H7 (cell line): ENCODE data around the gene TRMT1. TPM values are rescaled to one million over a fixed set of nuclear protein-coding genes. Genes with fewer than 3 reads are reported as not detected.

Experiments used
- DNase-seq: peaks from one replicate; pipeline ENCODE4 v3.0.0; 2012
- H3K27me3 ChIP-seq: 2 replicates; pipeline ENCODE4 v1.6.0; 2011; ENCODE audit warnings: mild to moderate bottlenecking, low read length; ENCODE audit not compliant: control insufficient read depth, insufficient read depth
- H3K36me3 ChIP-seq: replicated peaks from 2 replicates; pipeline ENCODE4 v1.5.1; 2011; ENCODE audit warnings: low read length; ENCODE audit not compliant: control insufficient read depth, insufficient read depth
- H3K4me3 ChIP-seq: 2 replicates; pipeline ENCODE4 v1.5.1; 2011; ENCODE audit warnings: low read depth, mild to moderate bottlenecking, control low read depth, low read length, moderate library complexity; ENCODE audit not compliant: insufficient read depth
- total RNA-seq: library from RNA; depleted of rRNA; stranded (reverse); fragments of >200 nt; shearing (Covaris generic); gene quantifications from 2 replicates; pipeline ENCODE4 v1.2.3, GENCODE V29; 2014

TRMT1 gene
- total RNA-seq, 1 experiment from 2014 or later = 89.1 TPM

- no peak for DNase-seq
- H3K4me3 ChIP-seq = no peak overlapping the region
- peaks cover 3% of the 10 kb centered on the region for H3K27me3 ChIP-seq
- no peaks in the 10 kb centered on the region for H3K36me3 ChIP-seq
Observed at GRCh38 chr19:13072188-13072908, 44.2 kb downstream of the TRMT1 start.

- DNase-seq = no peak
- Histone ChIP-seq H3K27me3 (peaks cover 3% of the 10 kb centered on the region), H3K36me3 (no peaks in the 10 kb centered on the region), H3K4me3 (no peak overlapping the region)
Observed at GRCh38 chr19:13071444-13072187, 44.9 kb downstream of the TRMT1 start.

GRCh38 chr19:13070425-13071140 is 46.0 kb downstream of the TRMT1 start:
- Histone ChIP-seq H3K27me3 (peaks cover 5% of the 10 kb centered on the region), H3K4me3 (no peak overlapping the region), H3K36me3 (no peaks in the 10 kb centered on the region)
- no peak for DNase-seq

GRCh38 chr19:13069415-13070359 is 46.9 kb downstream of the TRMT1 start:
- Histone ChIP-seq H3K27me3 (peaks cover 2% of the 10 kb centered on the region; the same call in 1 of the 2 replicates), H3K4me3 (no peak overlapping the region), H3K36me3 (no peaks in the 10 kb centered on the region)
- no peak for DNase-seq

GRCh38 chr19:13068085-13068846 is 48.3 kb downstream of the TRMT1 start:
- no peak overlapping the region for H3K4me3 ChIP-seq
- no peaks in the 10 kb centered on the region for H3K36me3 ChIP-seq
- DNase-seq = peak; percentile 40
- peaks cover 4% of the 10 kb centered on the region for H3K27me3 ChIP-seq

- Histone ChIP-seq H3K36me3 (no peaks in the 10 kb centered on the region), H3K27me3 (peaks cover 13% of the 10 kb centered on the region), H3K4me3 (no peak overlapping the region)
- DNase-seq = no peak
Observed at GRCh38 chr19:13066933-13067807, 49.4 kb downstream of the TRMT1 start.

GRCh38 chr19:13066226-13066625 is 50.3 kb downstream of the TRMT1 start:
- no peak for DNase-seq
- Histone ChIP-seq H3K4me3 (no peak overlapping the region), H3K36me3 (no peaks in the 10 kb centered on the region), H3K27me3 (peaks cover 21% of the 10 kb centered on the region)

- DNase-seq = no peak
- Histone ChIP-seq H3K27me3 (peaks cover 39% of the 10 kb centered on the region), H3K36me3 (no peaks in the 10 kb centered on the region), H3K4me3 (no peak overlapping the region)
Observed at GRCh38 chr19:13064092-13064489, 52.4 kb downstream of the TRMT1 start.

GRCh38 chr19:13063461-13064091 is 53.0 kb downstream of the TRMT1 start:
- no peaks in the 10 kb centered on the region for H3K36me3 ChIP-seq
- H3K4me3 ChIP-seq = no peak overlapping the region
- peak; percentile 38 for DNase-seq
- H3K27me3 ChIP-seq = peaks cover 43% of the 10 kb centered on the region

GRCh38 chr19:13062317-13062716 is 54.2 kb downstream of the TRMT1 start:
- no peak for DNase-seq
- no peaks in the 10 kb centered on the region for H3K36me3 ChIP-seq
- no peak overlapping the region for H3K4me3 ChIP-seq
- H3K27me3 ChIP-seq = peaks cover 55% of the 10 kb centered on the region

- H3K36me3 ChIP-seq = no peaks in the 10 kb centered on the region
- peaks cover 64% of the 10 kb centered on the region for H3K27me3 ChIP-seq
- DNase-seq = peak; percentile 97
- peak overlapping the region; percentile 39 for H3K4me3 ChIP-seq
Observed at GRCh38 chr19:13060964-13061927, 55.3 kb downstream of the TRMT1 start.
